Measurements from ENCODE around the gene MMP7. TPM values are rescaled to one million over a fixed set of nuclear protein-coding genes. Genes with fewer than 3 reads are reported as not detected.

MMP7 gene
- total and polyA plus RNA-seq, 2 experiments from 2014 or later = not detected

- no peaks in the 10 kb centered on the region for H3K4me1 ChIP-seq (ENCODE audit: insufficient read depth)
- Mint-ChIP-seq H3K36me3 (ENCODE audit: low read depth) (no peaks in the 10 kb centered on the region), H3K4me1 (peaks cover 5% of the 10 kb centered on the region), H3K27ac (no peak overlapping the region; the same call in 1 of the 2 replicates), H3K4me3 (no peak overlapping the region), H3K9me3 (no peaks in the 10 kb centered on the region), H3K27me3 (ENCODE audit: insufficient read depth, low read depth, poor library complexity) (peaks cover 7% of the 10 kb centered on the region)
- no peak overlapping the region for H2AFZ ChIP-seq
- ATAC-seq (no peak), DNase-seq (ENCODE audit: low spot score) (no peak)
- no peaks in the 10 kb centered on the region for H3K9me2 ChIP-seq (ENCODE audit: insufficient read depth)
- no peak overlapping the region for H3K4me2 ChIP-seq
- no peaks in the 10 kb centered on the region; the same call in 1 of the 2 replicates for H4K20me1 ChIP-seq (replicated peaks; ENCODE audit: insufficient read depth)
- no peaks in the 10 kb centered on the region for H3K27me3 ChIP-seq (ENCODE audit: insufficient read depth)
- H3K36me3 ChIP-seq (ENCODE audit: insufficient read depth) = no peaks in the 10 kb centered on the region
- H3K79me2 ChIP-seq (replicated peaks; ENCODE audit: insufficient read depth) = no peaks in the 10 kb centered on the region
- no peak overlapping the region for H3K4me3 ChIP-seq
- no peak overlapping the region for H3K27ac ChIP-seq (ENCODE audit: low read depth)
- no peak for TF ChIP-seq CTCF (conservative IDR thresholded peaks at IDR 0.05; ENCODE audit: low read depth in 2 of 2)
- TF ChIP-seq JUNB (IDR thresholded peaks at IDR 0.05; ENCODE audit: unreplicated experiment) = no peak
- TF ChIP-seq STAT1 (IDR thresholded peaks at IDR 0.05; ENCODE audit: unreplicated experiment) = no peak
- no peak for TF ChIP-seq ZNF331 (CRISPR knock-in tag; IDR thresholded peaks at IDR 0.05; ENCODE audit: low read depth)
- TF ChIP-seq EZH2phosphoT487 (IDR thresholded peaks at IDR 0.05; ENCODE audit: unreplicated experiment) = no peak
- no peak for TF ChIP-seq ETS1 (IDR thresholded peaks at IDR 0.05)
- no peak for TF ChIP-seq ZNF462 (CRISPR knock-in tag; IDR thresholded peaks at IDR 0.05)
- no peak for TF ChIP-seq NANOG (IDR thresholded peaks at IDR 0.05; ENCODE audit: borderline replicate concordance)
- TF ChIP-seq EZH2 (IDR thresholded peaks at IDR 0.05; ENCODE audit: low read depth, unreplicated experiment) = no peak
- TF ChIP-seq REST (IDR thresholded peaks at IDR 0.05; ENCODE audit: unreplicated experiment) = no peak
- no peak for TF ChIP-seq POLR2AphosphoS5 (IDR thresholded peaks at IDR 0.05; ENCODE audit: low read depth)
- TF ChIP-seq CREB1 (CRISPR knock-in tag; IDR thresholded peaks at IDR 0.05; ENCODE audit: low read depth) = no peak
- no peak for TF ChIP-seq ZNF114 (CRISPR knock-in tag; IDR thresholded peaks at IDR 0.05)
- no peaks in the 10 kb centered on the region for H3F3A ChIP-seq (replicated peaks; ENCODE audit: low read depth)
Measured at GRCh38 chr11:102499151-102499550, 31.4 kb downstream of the MMP7 start.

Data from GM23338 (cell line).